ENCODE results near the gene ARHGAP28. TPM values are rescaled to one million over a fixed set of nuclear protein-coding genes. Genes with fewer than 3 reads are reported as not detected.
"Not testable (repeated sequence)": the region's sequence is repeated elsewhere in the genome, so short reads cannot be mapped to it uniquely, and the experiment has no call there.

Gene ARHGAP28
- total RNA-seq, 2 donors from 2014 or later: 1.8 to 3.5 TPM

DNA sequence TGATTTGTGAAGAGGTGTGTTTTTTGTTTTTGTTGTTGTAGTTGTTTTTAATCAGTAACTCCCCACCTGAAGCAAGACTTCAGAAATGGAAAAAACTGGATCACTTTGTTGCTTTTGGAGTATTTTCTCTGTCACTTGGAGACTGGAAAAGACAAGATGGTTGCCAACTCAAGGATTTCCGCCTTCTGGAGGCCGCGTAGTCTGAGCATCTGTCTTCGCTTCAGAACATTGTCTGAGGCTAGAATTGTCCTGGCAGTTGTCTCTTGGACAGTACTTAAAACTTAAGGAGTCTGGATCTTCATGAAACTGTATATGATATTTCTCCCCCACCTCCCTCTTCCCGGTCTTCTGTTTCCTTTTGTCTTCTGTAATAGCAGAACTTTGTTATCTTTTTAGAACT lies 67.7 kb downstream of the ARHGAP28 start:
- intact Hi-C loops (cut with DNase I): no loop called here
- DNase-seq (no peak), ATAC-seq (no peak)

DNA sequence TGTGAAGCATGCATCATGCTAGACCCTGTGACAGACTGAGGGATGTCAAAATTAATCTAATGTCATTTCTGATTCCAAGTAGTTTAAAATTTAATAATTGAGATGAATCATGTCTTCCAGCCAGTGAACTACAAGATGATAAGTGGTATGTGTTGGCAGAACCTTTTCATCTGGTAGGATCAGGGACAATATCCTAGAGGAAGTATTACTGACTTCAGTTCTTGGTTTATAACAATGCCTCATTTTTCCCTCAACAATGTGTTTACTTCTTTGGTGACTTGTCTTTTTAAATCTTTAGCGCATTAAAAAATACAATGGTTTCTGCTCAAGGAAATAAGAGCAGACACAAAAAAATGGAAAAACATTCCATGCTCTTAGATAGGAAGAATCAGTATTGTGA lies 69.4 kb downstream of the ARHGAP28 start:
- no peak for ATAC-seq
- intact Hi-C loops (cut with DNase I): no loop called here

DNA sequence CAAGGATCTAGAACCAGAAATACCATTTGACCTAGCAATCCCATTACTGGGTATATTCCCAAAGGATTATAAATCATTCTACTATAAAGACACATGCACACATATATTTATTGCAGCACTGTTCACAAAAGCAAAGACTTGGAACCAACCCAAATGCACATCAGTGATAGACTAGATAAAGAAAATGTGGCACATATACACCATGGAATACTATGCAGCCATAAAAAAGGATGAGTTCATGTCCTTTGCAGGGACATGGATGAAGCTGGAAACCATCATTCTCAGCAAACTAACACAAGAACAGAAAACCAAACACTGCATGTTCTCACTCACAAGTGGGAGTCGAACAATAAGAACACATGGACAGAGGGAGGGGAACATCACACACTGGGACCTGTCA lies 70.8 kb downstream of the ARHGAP28 start:
- ATAC-seq; intact Hi-C loops (cut with DNase I); DNase-seq: not testable (repeated sequence)

More for the DNA sequence above, 69.4 kb downstream of the ARHGAP28 start:
- DNase-seq: no peak

DNA sequence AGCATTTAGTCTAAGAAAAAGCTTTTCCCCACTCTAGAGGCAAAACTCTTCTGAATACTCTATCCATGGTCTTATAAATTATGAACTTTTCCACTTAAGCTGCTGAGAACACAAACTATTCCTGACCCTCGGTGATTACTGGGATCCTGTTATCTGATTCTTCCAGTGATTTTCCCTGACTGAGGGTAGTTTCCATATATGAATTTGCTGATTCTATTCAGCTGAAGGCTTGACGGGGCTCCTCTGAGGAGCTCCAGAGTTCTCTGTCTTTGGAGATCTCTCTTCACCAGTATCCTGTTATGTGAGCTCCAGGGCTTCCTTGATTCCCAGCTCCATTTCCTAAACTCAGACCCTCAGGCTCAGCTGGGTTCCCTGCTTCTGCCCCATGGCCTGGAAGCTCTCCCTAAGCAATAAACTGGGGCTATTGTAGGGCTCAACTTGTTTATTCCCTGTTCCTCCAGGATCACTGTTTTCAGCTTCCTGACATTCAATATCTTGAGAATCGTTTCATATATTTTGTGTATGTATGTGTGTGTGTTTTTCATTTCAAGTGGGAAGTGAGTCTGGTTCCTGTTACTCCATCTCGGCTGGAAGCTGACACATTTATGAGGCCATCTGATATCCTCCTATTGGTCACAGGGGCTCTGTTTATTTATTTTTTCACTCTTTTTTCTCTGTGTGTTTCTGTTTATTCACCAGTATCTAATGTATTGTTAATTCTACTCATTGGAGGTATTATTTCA lies 78.2 kb downstream of the ARHGAP28 start:
- ATAC-seq: no peak
- intact Hi-C loops (cut with DNase I): no loop called here

DNA sequence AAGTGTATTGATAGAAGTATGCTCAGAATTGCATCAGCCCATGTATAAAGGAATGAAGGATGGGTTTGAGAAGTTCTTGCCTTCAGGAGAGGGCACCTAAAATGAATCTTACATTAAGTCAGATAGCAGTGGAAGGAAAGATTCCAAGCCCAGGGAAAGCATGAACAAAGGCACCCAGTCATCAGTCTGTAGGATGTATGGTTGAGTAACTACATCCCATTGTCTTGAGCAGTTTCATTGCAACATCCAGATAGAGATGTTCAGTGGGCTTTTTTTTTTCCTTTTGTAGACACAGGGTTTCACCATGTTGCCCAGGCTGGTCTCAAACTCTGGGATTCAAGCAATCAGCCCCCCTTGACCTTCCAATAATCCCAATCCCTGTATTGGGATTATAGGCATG lies 80.7 kb downstream of the ARHGAP28 start:
- DNase-seq: no peak
- intact Hi-C loops (cut with DNase I): no loop called here
- no peak for ATAC-seq

More for the DNA sequence above, 78.2 kb downstream of the ARHGAP28 start:
- no peak for DNase-seq

DNA sequence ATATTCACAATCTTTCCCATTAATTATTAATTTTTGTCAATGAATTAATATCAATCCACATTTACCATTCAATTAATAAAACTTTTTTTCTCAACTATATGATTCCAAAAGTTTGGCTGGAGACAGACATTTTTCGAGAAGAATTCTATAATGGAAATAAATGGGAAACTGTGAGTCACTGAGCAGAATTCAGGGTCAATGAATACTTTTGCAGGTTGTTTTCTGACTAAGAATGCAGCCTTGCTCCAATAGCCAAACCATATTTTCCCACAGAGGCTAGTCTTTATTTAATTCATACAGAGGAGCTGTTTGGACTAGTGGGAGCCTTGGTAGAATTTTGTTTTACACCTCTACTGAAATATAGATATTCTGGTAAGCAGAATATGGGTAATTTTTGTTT lies 82.3 kb downstream of the ARHGAP28 start:
- no peak for DNase-seq

DNA sequence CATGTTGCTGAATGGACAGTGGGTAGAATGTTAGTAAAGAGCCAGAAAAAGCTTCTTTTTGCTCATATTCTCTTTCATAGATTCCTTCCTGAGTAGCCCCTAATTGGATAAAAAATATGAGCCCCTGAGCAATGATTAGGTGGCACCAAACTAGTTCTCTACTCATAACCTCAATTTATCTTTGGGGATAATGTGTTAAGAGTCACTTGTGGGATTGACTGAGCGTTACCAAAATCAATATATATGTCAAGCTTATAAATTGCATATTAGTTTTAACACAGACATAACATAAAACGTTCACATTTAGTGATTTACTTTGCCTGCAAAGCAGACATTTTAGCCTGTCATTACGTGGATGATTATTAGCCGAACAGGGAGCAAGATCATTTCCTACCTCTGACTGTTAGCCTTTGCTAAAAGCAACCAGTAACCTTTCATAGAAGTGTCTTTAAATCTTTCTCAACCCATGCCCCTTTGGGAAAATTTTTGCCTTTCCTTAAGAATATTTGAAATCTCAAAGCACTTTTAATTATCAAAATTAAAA lies 85.4 kb downstream of the ARHGAP28 start:
- intact Hi-C loops (cut with DNase I): no loop called here
- no peak for DNase-seq
- no peak for ATAC-seq

More for the DNA sequence above, 82.3 kb downstream of the ARHGAP28 start:
- intact Hi-C loops (cut with DNase I): no loop called here
- no peak for ATAC-seq

DNA sequence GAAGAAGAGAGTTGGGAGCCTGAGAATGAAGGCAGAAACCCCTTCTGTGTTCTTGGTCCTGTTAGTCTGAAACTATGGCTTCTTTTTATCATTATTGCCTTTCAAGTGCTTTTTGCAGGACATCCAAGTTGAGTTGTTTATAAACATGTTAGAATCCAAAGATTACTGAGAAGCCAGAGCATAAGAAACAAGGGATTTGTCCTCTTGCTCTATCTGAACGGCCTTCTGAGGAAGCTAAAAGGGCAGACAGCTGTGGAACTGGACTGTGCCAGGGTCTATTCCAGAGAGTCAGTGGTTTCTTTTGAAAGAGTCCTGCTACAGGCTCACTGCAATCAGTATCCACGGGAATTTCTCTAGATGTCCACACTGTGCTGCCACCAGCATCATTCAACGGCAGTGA lies 86.6 kb downstream of the ARHGAP28 start:
- DNase-seq: no peak
- no peak for ATAC-seq
- intact Hi-C loops (cut with DNase I): no loop called here

DNA sequence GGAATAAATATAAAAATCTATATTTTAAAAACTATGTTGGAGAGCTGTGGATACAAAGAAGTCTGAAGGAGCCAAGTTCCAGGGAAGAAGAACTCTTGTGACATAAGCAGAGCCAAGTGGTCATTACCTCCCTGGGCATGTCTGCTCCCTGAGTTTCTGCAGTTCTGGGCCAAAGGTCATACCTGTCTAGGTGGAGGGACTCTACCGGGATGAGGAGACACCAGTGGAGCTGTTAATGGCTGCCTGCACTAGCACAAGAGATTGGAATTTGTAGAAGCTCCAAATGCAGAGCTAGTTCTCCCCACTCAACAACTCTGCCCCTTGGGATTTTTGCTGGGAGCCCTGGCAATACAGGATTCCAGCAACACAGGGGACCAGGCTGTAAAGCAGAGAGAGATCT lies 89.8 kb downstream of the ARHGAP28 start:
- intact Hi-C loops (cut with DNase I): no loop called here
- ATAC-seq (no peak), DNase-seq (no peak)

DNA sequence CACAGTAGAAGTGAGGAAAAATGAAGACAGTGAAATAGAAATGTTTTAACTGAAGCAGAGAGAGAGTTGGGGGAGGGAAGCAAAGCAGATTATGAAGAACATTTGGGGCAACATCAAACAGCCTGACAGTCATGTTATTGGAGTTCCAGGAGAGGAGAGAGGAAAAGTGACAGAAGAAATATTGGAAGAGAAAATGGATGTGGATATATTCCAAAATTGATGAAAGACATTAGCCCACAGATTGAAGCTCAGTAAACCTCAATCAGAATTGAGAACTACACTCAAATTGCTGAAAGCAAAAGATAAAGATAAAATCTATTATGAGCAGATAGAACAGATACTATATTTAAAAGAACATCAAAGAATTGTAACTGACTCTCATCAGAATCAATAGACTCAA lies 90.8 kb downstream of the ARHGAP28 start:
- DNase-seq: no peak

DNA sequence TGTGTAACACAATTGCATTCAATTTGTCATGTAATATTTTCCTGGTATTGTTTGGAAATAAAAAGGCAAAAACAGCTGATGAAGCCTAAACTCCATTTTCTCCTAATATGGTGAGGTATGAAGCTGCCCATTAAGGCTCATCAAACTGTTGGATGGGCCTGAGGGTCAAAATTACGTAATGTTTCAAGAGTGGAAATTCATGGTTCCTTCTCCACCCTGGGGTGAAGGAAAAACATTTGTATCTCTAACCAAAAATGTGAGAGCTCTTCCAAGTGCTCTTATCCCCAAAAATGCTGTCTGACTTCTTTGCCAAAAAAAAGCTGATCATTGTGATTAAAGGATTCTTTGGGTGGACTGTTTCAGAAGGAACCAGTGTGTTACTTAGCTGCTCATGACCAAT lies 91.8 kb downstream of the ARHGAP28 start:
- intact Hi-C loops (cut with DNase I): no loop called here
- DNase-seq: no peak
- ATAC-seq: no peak

More for the DNA sequence above, 90.8 kb downstream of the ARHGAP28 start:
- no peak for ATAC-seq
- intact Hi-C loops (cut with DNase I): no loop called here

DNA sequence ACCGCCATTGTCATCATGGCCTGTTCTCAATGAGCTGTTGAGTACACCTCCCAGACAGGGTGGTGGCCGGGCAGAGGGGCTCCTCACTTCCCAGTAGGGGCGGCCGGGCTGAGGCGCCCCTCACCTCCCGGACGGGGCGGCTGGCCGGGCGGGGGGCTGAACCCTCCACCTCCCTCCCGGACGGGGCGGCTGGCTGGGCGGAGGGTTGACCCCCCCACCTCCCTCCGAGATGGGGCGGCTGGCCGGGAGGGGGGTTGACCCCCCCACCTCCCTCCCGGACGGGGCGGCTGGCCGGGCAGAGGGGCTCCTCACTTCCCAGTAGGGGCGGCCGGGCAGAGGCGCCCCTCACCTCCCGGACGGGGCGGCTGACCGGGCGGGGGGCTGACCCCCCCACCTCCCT lies 97.6 kb downstream of the ARHGAP28 start:
- ATAC-seq; intact Hi-C loops (cut with DNase I); DNase-seq: not testable (repeated sequence)

DNA sequence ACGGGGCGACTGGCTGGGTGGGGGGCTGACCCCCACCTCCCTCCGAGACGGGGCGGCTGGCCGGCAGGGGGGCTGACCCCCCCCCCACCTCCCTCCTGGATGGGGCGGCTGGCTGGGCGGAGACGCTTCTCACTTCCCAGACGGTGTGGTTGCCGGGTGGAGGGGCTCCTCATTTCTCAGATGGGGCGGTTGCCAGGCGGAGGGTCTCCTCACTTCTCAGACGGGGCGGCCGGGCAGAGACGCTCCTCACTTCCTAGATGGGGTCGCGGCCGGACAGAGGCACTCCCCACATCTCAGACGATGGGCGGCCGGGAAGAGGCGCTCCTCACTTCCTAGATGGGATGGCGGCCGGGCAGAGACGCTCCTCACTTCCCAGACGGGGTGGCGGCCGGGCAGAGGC lies 98.0 kb downstream of the ARHGAP28 start:
- ATAC-seq; intact Hi-C loops (cut with DNase I); DNase-seq: not testable (repeated sequence)

DNA sequence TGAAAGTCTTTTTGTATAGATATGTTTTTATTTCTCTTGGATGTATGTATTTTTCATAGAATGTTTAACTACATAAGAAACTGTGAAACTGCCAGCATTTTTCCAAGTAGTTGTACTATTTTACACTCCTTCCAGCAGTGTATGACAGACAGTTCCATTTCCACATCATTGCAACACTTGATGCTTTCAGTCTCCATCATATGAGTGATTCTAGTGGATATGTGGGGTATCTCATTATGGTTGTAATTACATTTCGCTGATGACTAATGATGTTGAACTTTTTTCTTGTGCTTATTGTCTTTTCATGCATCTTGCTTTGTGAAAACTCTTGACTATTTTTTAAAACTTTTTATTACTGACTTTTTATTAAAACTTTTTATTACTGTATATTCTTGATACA lies 101.4 kb downstream of the ARHGAP28 start:
- no peak for ATAC-seq
- DNase-seq: no peak
- intact Hi-C loops (cut with DNase I): no loop called here

DNA sequence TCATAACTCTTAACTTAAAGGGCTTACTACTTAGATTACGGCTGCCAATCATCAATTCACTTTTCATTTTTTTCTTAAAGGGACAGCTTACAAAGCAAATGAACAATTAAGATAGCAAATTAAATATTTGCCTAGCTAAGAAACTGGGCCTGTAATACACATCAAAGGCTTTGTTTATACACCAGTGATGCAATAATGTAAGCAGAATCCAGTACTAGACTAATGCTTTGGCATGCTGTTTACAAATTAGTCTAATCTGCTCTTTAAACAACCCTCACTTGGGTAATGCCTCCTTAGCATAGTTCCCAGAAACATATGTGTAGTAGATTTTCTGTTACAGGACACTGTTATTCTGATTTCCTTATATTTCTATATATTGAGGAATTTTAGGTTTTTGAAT lies 105.8 kb downstream of the ARHGAP28 start:
- intact Hi-C loops (cut with DNase I): no loop called here
- ATAC-seq (no peak), DNase-seq (no peak)

DNA sequence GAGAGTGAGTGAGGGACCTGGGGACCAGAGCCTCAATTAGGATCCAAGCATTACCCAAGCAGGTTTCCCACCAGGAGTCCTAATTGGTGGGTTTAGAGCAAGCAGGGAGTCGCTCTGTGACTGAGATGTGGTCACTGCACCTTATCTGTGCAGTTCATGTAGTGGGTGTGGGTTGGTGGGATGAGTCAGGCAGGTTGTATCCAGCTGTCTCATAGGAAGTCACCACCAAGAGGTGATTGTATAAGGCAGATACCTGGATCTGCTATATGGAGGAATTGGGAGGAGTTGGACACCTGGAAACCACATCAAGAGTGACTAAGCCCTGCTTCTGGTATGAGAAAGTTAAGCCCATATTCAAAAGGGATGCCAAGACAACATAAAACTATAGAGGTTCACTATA lies 106.8 kb downstream of the ARHGAP28 start:
- ATAC-seq (no peak), DNase-seq (no peak)
- intact Hi-C loops (cut with DNase I): no loop called here

DNA sequence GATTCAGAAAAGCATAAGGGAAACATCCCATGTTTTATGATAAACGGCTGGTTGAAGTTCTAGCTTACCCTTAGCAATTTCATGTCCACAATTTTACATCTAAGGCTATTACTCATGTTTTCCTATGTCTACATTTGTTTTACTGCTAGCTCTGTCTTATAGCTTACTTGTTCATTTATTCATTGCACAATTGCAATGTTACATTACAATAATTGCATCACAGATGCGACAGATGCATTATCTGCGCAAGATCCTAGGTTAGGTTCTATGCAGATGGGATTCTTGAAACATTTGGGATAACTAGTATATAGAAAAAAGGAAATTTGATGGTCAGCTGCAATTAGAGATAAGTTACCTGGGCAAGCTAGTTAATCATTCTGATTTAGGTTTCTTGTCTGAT lies 108.4 kb downstream of the ARHGAP28 start:
- ATAC-seq (no peak), DNase-seq (no peak)
- intact Hi-C loops (cut with DNase I): no loop called here

DNA sequence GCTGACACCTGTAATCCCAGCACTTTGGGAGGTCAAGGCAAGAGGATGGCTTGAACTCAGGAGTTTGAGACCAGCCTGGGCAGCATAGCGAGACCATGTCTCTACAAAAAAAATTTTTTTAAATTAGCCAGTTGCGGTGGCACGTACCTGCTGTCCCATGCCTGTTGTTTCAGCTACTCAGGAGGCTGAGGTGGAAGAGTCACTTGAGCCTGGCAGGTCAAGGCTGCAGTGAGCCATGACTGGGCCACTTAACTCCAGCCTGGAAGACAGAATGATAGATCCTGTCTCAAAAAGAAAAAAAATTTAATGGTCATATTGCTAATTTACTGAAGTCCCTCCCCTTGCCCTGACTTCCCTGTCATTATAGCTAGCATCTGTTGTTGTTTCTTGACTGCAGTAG lies 112.6 kb downstream of the ARHGAP28 start:
- intact Hi-C loops (cut with DNase I): no loop called here
- ATAC-seq (no peak), DNase-seq (no peak)

DNA sequence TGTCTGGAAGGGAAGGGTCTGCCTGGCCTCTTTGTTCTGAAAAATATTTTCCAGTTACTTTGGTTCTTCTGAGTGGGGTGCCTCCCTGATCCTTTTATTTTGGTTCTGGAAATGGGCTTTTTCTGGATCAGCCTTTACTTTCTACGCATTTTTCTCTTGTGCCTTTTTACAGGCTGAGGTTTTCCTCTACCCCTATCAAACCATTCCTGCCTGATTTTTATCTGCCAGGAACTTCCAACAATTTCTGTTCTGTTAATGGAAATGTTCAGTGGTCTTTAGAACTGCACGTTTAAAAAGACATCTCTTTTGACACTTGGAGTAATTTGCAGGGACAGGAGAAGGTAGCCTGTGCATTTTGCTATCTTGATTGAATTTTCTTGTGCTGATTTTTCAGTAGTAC lies 113.8 kb downstream of the ARHGAP28 start:
- no peak for DNase-seq
- intact Hi-C loops (cut with DNase I): no loop called here
- ATAC-seq: no peak

DNA sequence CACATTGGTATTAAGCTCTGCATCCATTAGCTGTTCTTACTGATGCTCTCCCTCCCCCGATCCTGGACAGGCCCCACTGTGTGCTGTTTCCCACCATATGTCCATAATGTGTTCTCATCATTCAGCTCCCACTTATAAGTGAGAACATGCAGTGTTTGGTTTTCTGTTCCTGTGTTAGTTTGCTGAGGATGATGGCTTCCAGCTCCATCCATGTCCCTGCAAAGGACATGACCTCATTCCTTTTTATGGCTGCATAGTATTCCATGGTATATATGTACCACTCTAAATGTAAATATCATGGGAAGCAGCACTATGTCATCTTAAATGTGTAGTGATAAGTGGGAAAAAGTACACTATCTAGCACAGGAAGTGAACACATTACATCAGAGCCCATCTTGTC lies 116.0 kb downstream of the ARHGAP28 start:
- ATAC-seq; intact Hi-C loops (cut with DNase I); DNase-seq: not testable (repeated sequence)

DNA sequence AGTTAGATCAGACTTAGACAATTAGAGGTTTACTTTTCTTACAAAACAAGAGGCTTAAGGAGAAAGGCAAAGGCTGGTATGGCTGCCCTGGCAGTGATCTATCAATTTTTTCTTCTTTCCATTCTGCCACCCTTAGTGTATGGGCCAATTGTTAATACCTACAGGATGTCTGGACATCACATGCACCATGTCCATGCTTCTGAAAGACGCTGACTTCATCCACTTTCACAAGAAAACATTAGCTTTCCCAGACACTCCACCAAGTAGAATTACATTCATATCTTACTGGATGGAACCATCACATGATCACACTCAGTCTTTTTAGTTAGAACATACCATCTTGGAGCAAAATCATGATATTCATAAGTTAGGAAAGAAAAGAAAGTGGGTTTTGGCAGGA lies 120.9 kb downstream of the ARHGAP28 start:
- ATAC-seq (no peak), DNase-seq (no peak)
- intact Hi-C loops (cut with DNase I): no loop called here

All from left cardiac atrium (tissue), 4 donors.